ENCODE measurements around the gene ZNF217. TPM values are rescaled to one million over a fixed set of nuclear protein-coding genes. Genes with fewer than 3 reads are reported as not detected.
"Not testable (repeated sequence)": the region's sequence is repeated elsewhere in the genome, so short reads cannot be mapped to it uniquely, and the experiment has no call there.

ZNF217 gene
- total RNA-seq, 1 experiment from 2014 or later: 9.7 TPM

- DNase-seq (ENCODE audit: low read depth): not testable (repeated sequence)
Measured at GRCh38 chr20:53532654-53533312, 60.9 kb downstream of the ZNF217 start.

- DNase-seq (ENCODE audit: low read depth): no peak
Measured at GRCh38 chr20:53530440-53530839, 63.2 kb downstream of the ZNF217 start.

GRCh38 chr20:53529658-53530057 lies 64.0 kb downstream of the ZNF217 start:
- no peak for DNase-seq (ENCODE audit: low read depth)

- DNase-seq (ENCODE audit: low read depth): no peak
Measured at GRCh38 chr20:53527196-53527595, 66.4 kb downstream of the ZNF217 start.

GRCh38 chr20:53524589-53525312 lies 68.9 kb downstream of the ZNF217 start:
- no peak for DNase-seq (ENCODE audit: low read depth)

- DNase-seq (ENCODE audit: low read depth): not testable (repeated sequence)
Measured at GRCh38 chr20:53523615-53524014, 70.0 kb downstream of the ZNF217 start.

GRCh38 chr20:53522696-53523095 lies 70.9 kb downstream of the ZNF217 start:
- no peak for DNase-seq (ENCODE audit: low read depth)

GRCh38 chr20:53522026-53522425 lies 71.6 kb downstream of the ZNF217 start:
- DNase-seq (ENCODE audit: low read depth): no peak

- DNase-seq (ENCODE audit: low read depth): peak; percentile 67
Measured at GRCh38 chr20:53521421-53521820, 72.2 kb downstream of the ZNF217 start.

- DNase-seq (ENCODE audit: low read depth): peak; percentile 24
Measured at GRCh38 chr20:53517146-53517545, 76.5 kb downstream of the ZNF217 start.
